HEK293 (cell line): ENCODE data around the gene LHX5.

Experiments used
- CTCF ChIA-PET: fragments of 350-600 bp; formaldehyde crosslinking; extraction: SDS; loops from one replicate; lab custom pipeline; 2021; ENCODE audit warnings: antibody characterized with exemption; lab: Yijun Ruan, JAX
- POLR2A ChIA-PET: fragments of 300-600 bp; formaldehyde crosslinking; extraction: SDS; loops from one replicate; lab custom pipeline; 2020; ENCODE audit warnings: antibody characterized with exemption, inconsistent platforms; lab: Yijun Ruan, JAX
- H3K27ac ChIP-seq: fragments of 200-500 bp; sonication (Bioruptor generic); 2 replicates; pipeline ENCODE4 v1.5.1; 2014; ENCODE audit warnings: low read depth, low read length, control low read depth, inconsistent platforms; ENCODE audit errors: extremely low read depth
- H3K36me3 ChIP-seq, 2 experiments: fragments of 200-500 bp in 1 of 2; sonication (Bioruptor generic) in 1 of 2; 1 replicate in 1 of 2; 2 replicates in 1 of 2; pipeline ENCODE4 v1.5.1; 2014 to 2017; ENCODE audit warnings: inconsistent platforms in 2 of 2, low read length in 2 of 2; ENCODE audit not compliant: control insufficient read depth in 2 of 2, insufficient read depth in 1 of 2
- H3K4me1 ChIP-seq: fragments of 200-500 bp; sonication (Bioruptor generic); 2 replicates; pipeline ENCODE4 v1.5.1; 2014; ENCODE audit warnings: mild to moderate bottlenecking, low read length, inconsistent platforms; ENCODE audit not compliant: control insufficient read depth, insufficient read depth
- H3K4me3 ChIP-seq: 2 replicates; pipeline ENCODE4 v1.5.1; 2011; ENCODE audit warnings: low read depth, mild to moderate bottlenecking, control low read depth, low read length, moderate library complexity
- H3K9me3 ChIP-seq: fragments of 200-500 bp; sonication (Bioruptor generic); 2 replicates; pipeline ENCODE4 v1.5.1; 2014; ENCODE audit warnings: low read depth, low read length, inconsistent platforms; ENCODE audit not compliant: control insufficient read depth, insufficient read depth
- BCL11B ChIP-seq: fragments of 450-650 bp; formaldehyde crosslinking; IDR thresholded peaks from 2 replicates; pipeline ENCODE4 v1.5.1; 2016; ENCODE audit warnings: low read depth, missing biosample characterization, missing genetic modification characterization
- GLI4 ChIP-seq: fragments of 450-650 bp; formaldehyde crosslinking; IDR thresholded peaks from 2 replicates; pipeline ENCODE4 v1.5.1; 2016; ENCODE audit warnings: missing biosample characterization, missing genetic modification characterization
- HOXA7 ChIP-seq: sonication (generic); formaldehyde crosslinking; IDR thresholded peaks from 2 replicates; pipeline ENCODE4 v1.8.1; 2022; ENCODE audit warnings: missing genetic modification reagents, borderline replicate concordance
- IKZF3 ChIP-seq: fragments of 450-650 bp; IDR thresholded peaks from 2 replicates; pipeline ENCODE4 v1.5.0; 2018; ENCODE audit warnings: missing biosample characterization, mild to moderate bottlenecking, missing genetic modification characterization, moderate library complexity
- SP3 ChIP-seq: fragments of 450-650 bp; formaldehyde crosslinking; IDR thresholded peaks from 2 replicates; pipeline ENCODE4 v1.5.1; 2016; ENCODE audit warnings: missing biosample characterization, missing genetic modification characterization
- TRIM28 ChIP-seq: IDR thresholded peaks from 2 replicates; pipeline ENCODE4 v1.6.1; 2011; ENCODE audit warnings: low read length, control low read depth, borderline replicate concordance
- ZNF121 ChIP-seq: fragments of 450-650 bp; formaldehyde crosslinking; IDR thresholded peaks from 2 replicates; pipeline ENCODE4 v1.5.1; 2016; ENCODE audit warnings: missing biosample characterization, missing genetic modification characterization
- ZNF155 ChIP-seq: fragments of 450-650 bp; formaldehyde crosslinking; IDR thresholded peaks from 2 replicates; pipeline ENCODE4 v1.5.1; 2016; ENCODE audit warnings: missing biosample characterization, missing genetic modification characterization
- ZNF354C ChIP-seq: fragments of 450-650 bp; formaldehyde crosslinking; IDR thresholded peaks from 2 replicates; pipeline ENCODE4 v1.5.1; 2016; ENCODE audit warnings: missing biosample characterization, missing genetic modification characterization, low read depth, borderline replicate concordance
- ZNF585B ChIP-seq: fragments of 450-650 bp; formaldehyde crosslinking; IDR thresholded peaks from 2 replicates; pipeline ENCODE4 v1.5.1; 2016; ENCODE audit warnings: missing biosample characterization, missing genetic modification characterization
- ZNF629 ChIP-seq: fragments of 450-650 bp; formaldehyde crosslinking; IDR thresholded peaks from 2 replicates; pipeline ENCODE4 v1.5.1; 2017; ENCODE audit warnings: missing biosample characterization, missing genetic modification characterization
- ZNF747 ChIP-seq: fragments of 450-650 bp; formaldehyde crosslinking; IDR thresholded peaks from 2 replicates; pipeline ENCODE4 v1.5.1; 2016; ENCODE audit warnings: missing biosample characterization, missing genetic modification characterization
- TF ChIP-seq, protein P1 (sequence below): fragments of 450-650 bp; formaldehyde crosslinking; IDR thresholded peaks from 2 replicates; pipeline ENCODE4 v1.5.1; 2016; ENCODE audit warnings: missing biosample characterization, missing genetic modification characterization
- TF ChIP-seq, protein P2 (sequence below): fragments of 450-650 bp; formaldehyde crosslinking; IDR thresholded peaks from 2 replicates; pipeline ENCODE4 v1.5.1; 2017; ENCODE audit warnings: missing biosample characterization, missing genetic modification characterization
- TF ChIP-seq, protein P3 (sequence below): sonication (generic); formaldehyde crosslinking; IDR thresholded peaks from 2 replicates; pipeline ENCODE4 v1.8.1; 2022; ENCODE audit warnings: mild to moderate bottlenecking, moderate library complexity, missing genetic modification reagents
- TF ChIP-seq, protein P4 (sequence below): fragments of 450-650 bp; formaldehyde crosslinking; IDR thresholded peaks from 2 replicates; pipeline ENCODE4 v1.5.1; 2016; ENCODE audit warnings: missing biosample characterization, missing genetic modification characterization
- TF ChIP-seq, protein P5 (sequence below): fragments of 450-650 bp; formaldehyde crosslinking; IDR thresholded peaks from 2 replicates; pipeline ENCODE4 v1.5.1; 2016; ENCODE audit warnings: missing biosample characterization, missing genetic modification characterization, low read depth

The LHX5 gene

DNA sequence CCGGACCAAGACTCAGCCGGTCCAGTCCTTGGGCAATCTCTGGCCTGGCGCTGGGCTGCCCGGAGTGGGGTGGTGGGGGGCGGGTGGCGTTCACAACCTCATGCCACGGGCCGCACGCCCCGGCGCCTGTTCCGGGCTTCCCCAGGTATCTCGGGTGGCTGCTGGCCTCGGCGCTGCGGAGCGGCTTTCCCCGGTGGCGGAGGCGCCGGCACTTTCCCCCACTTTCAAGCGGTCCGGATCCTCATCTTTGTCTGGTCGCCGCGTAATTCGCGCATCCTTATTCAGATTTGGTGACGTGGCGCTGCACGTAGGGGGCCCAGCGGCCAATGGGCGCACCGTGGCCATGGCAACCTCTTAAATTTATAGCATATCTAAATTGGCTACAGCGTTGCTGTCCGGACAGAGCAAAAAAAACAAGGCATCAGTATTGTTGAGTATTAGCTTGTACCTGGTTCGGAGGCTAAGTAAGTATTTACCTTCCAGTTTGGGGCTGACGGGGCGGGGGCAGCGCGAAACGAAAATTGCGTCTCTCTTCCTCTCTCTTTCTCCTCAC lies at the start of gene LHX5:
LHX5 (minus strand) TSS at position 253 of the 553 bp plus-strand sequence. CDS start 373 bp downstream, outside the sequence.
- H3K4me3 ChIP-seq: no peak within 1 kb of the TSS
- no peak for TF ChIP-seq BCL11B (tag by site-specific recombination)
- TF ChIP-seq ZNF155 (tag by site-specific recombination): no peak
- TF ChIP-seq SP3: no peak
- no peak for TF ChIP-seq IKZF3 (tag by site-specific recombination)
- TF ChIP-seq ZNF354C (tag by site-specific recombination): no peak
- TF ChIP-seq, protein P1, sequence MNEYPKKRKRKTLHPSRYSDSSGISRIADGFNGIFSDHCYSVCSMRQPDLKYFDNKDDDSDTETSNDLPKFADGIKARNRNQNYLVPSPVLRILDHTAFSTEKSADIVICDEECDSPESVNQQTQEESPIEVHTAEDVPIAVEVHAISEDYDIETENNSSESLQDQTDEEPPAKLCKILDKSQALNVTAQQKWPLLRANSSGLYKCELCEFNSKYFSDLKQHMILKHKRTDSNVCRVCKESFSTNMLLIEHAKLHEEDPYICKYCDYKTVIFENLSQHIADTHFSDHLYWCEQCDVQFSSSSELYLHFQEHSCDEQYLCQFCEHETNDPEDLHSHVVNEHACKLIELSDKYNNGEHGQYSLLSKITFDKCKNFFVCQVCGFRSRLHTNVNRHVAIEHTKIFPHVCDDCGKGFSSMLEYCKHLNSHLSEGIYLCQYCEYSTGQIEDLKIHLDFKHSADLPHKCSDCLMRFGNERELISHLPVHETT (tag by site-specific recombination): no peak
- no peak for TF ChIP-seq ZNF747
- TF ChIP-seq GLI4: no peak
- TF ChIP-seq, protein P2, sequence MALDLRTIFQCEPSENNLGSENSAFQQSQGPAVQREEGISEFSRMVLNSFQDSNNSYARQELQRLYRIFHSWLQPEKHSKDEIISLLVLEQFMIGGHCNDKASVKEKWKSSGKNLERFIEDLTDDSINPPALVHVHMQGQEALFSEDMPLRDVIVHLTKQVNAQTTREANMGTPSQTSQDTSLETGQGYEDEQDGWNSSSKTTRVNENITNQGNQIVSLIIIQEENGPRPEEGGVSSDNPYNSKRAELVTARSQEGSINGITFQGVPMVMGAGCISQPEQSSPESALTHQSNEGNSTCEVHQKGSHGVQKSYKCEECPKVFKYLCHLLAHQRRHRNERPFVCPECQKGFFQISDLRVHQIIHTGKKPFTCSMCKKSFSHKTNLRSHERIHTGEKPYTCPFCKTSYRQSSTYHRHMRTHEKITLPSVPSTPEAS (tag by site-specific recombination): no peak
- no peak within 1 kb of the TSS for H3K27ac ChIP-seq
- H3K4me1 ChIP-seq: no peaks in the 10 kb centered on the region
- POLR2A ChIA-PET: no interaction called here
- no peaks in the 10 kb centered on the region for H3K36me3 ChIP-seq
- CTCF ChIA-PET: no interaction called here
- no peaks in the 10 kb centered on the region for H3K9me3 ChIP-seq

DNA sequence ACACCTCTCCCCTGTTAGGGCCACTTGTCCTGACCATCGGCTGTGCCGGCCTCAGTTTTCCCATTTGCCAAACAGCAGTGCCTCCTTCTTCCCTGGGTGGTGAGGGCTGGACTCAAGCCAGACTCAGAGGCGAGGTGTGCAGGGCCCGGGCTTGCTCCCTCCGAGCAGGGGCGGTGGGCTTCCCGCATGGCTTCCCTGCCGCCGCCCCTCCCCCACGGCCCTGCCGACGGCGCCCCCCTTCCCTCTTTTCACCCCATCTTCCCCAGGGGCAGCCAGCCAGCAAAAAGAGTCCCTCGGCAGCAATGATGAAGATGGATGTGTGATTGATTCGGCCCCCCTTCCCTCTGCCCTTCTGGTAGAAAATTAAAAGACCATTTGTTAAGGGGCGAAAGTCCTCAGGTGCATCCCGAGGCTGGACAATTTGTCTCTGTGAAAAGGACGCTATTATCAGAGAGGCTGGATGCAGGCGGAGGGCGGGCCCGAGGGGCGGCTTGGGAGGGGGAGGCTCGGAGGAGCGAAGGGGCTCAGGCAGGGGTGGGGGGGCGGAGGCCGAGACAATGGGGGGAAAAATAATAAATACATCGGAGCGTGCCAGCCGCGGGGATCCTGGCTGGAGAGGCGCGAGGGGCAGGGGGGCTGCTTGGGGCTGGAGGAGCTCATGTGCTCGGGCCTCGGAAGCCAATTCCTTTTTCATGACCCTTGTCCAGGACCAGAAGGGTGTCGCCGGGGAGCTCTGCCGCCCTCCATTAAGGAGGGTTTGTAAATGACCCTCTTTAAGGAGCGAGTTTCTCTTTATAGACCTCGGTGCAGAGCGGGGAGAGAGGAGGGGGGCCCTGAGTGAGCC lies 48.0 kb upstream of the LHX5 start:
- CTCF ChIA-PET: interaction anchor here (0.5 kb wide), 1 partner anchor 590 kb away, joined by 4 read pairs; no protein-coding TSS in a partner anchor
- H3K4me3 ChIP-seq: no peak overlapping the region

DNA sequence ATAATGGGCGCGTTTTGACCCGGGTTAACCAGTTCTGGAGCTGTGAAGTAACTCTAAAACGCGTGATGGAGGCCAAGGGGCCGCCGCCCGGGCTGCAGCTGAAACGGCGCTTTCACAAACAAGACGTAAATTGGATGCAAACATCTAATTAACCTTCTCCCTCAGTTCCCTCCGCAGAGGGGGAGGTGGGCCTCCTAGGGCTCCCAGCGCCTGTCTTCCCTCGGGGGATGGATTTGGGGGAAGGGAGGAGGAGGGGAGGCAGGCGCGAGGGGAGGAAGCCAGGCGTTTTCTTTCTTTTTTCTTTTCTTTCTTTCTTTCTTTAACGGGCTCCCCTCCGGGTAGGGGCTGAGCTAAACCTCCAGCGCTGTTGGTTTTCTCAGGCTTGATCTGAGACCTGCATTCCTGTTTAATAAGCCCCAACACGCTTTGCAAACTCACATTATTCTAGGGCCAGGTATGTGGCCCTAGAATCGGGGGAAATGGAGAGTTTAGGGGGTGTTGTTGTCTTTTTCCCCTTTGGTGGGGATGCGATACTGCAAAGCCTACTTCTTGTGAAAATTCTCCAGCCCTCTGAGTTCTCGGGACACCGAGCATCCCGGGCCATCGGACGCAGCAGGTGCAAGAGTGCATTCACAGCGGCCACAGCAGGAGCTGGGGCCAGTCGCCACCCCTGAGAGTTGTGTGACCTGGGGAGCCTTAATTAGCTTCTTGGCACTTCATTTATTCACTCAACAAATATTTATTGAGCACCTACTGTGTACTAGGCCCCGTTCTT lies 43.6 kb upstream of the LHX5 start:
- Histone ChIP-seq H3K4me1 (no peaks in the 10 kb centered on the region), H3K9me3 (no peaks in the 10 kb centered on the region), H3K27ac (no peak overlapping the region), H3K36me3 (no peaks in the 10 kb centered on the region), H3K4me3 (no peak overlapping the region)
- ChIA-PET CTCF (no interaction called here), POLR2A (no interaction called here)
- no peak for TF ChIP-seq ZNF629
- TF ChIP-seq, protein P3, sequence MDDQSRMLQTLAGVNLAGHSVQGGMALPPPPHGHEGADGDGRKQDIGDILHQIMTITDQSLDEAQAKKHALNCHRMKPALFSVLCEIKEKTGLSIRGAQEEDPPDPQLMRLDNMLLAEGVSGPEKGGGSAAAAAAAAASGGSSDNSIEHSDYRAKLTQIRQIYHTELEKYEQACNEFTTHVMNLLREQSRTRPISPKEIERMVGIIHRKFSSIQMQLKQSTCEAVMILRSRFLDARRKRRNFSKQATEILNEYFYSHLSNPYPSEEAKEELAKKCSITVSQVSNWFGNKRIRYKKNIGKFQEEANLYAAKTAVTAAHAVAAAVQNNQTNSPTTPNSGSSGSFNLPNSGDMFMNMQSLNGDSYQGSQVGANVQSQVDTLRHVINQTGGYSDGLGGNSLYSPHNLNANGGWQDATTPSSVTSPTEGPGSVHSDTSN (CRISPR knock-in tag): no peak
- TF ChIP-seq, protein P4, sequence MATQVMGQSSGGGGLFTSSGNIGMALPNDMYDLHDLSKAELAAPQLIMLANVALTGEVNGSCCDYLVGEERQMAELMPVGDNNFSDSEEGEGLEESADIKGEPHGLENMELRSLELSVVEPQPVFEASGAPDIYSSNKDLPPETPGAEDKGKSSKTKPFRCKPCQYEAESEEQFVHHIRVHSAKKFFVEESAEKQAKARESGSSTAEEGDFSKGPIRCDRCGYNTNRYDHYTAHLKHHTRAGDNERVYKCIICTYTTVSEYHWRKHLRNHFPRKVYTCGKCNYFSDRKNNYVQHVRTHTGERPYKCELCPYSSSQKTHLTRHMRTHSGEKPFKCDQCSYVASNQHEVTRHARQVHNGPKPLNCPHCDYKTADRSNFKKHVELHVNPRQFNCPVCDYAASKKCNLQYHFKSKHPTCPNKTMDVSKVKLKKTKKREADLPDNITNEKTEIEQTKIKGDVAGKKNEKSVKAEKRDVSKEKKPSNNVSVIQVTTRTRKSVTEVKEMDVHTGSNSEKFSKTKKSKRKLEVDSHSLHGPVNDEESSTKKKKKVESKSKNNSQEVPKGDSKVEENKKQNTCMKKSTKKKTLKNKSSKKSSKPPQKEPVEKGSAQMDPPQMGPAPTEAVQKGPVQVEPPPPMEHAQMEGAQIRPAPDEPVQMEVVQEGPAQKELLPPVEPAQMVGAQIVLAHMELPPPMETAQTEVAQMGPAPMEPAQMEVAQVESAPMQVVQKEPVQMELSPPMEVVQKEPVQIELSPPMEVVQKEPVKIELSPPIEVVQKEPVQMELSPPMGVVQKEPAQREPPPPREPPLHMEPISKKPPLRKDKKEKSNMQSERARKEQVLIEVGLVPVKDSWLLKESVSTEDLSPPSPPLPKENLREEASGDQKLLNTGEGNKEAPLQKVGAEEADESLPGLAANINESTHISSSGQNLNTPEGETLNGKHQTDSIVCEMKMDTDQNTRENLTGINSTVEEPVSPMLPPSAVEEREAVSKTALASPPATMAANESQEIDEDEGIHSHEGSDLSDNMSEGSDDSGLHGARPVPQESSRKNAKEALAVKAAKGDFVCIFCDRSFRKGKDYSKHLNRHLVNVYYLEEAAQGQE (tag by site-specific recombination): no peak

More for the DNA sequence above, 48.0 kb upstream of the LHX5 start:
- Histone ChIP-seq H3K9me3 (no peaks in the 10 kb centered on the region), H3K4me1 (no peaks in the 10 kb centered on the region), H3K36me3 (no peaks in the 10 kb centered on the region), H3K27ac (no peak overlapping the region)
- TF ChIP-seq ZNF121 (tag by site-specific recombination): no peak
- TF ChIP-seq, protein P5, sequence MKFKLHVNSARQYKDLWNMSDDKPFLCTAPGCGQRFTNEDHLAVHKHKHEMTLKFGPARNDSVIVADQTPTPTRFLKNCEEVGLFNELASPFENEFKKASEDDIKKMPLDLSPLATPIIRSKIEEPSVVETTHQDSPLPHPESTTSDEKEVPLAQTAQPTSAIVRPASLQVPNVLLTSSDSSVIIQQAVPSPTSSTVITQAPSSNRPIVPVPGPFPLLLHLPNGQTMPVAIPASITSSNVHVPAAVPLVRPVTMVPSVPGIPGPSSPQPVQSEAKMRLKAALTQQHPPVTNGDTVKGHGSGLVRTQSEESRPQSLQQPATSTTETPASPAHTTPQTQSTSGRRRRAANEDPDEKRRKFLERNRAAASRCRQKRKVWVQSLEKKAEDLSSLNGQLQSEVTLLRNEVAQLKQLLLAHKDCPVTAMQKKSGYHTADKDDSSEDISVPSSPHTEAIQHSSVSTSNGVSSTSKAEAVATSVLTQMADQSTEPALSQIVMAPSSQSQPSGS (tag by site-specific recombination): no peak
- no peak for TF ChIP-seq TRIM28
- no peak for TF ChIP-seq IKZF3 (tag by site-specific recombination)
- TF ChIP-seq HOXA7 (CRISPR knock-in tag): no peak
- no peak for TF ChIP-seq ZNF585B (tag by site-specific recombination)
- POLR2A ChIA-PET: no interaction called here
